AG04450 (cell line): ENCODE measurements around the gene TXNRD2. TPM values are rescaled to one million over a fixed set of nuclear protein-coding genes. Genes with fewer than 3 reads are reported as not detected.
A peak's percentile ranks its signal among the peaks of the same experiment; 100 is the strongest.

Experiments used
- CTCF ChIA-PET: fragments of 300-600, 350-600 bp; formaldehyde crosslinking; extraction: SDS; loops from one replicate; lab custom pipeline; 2022; ENCODE audit warnings: antibody characterized with exemption, inconsistent platforms; lab: Charles Lee
- POLR2A ChIA-PET: fragments of 350-600 bp; formaldehyde crosslinking; extraction: SDS; loops from one replicate; lab custom pipeline; 2021; ENCODE audit warnings: antibody characterized with exemption, inconsistent platforms; lab: Yijun Ruan, JAX
- DNase-seq: peaks from one replicate; pipeline ENCODE4 v3.0.0-alpha.2; 2011; ENCODE audit warnings: low read depth, low spot score
- H3K27ac ChIP-seq: one replicate; pipeline ENCODE4 v1.5.1; 2012; ENCODE audit warnings: low read depth, low read length, control low read depth
- H3K27me3 ChIP-seq: one replicate; pipeline ENCODE4 v1.6.0; 2012; ENCODE audit warnings: low read length; ENCODE audit not compliant: control insufficient read depth, insufficient read depth
- H3K4me3 ChIP-seq: 2 replicates; pipeline ENCODE4 v1.5.1; 2011; ENCODE audit warnings: mild to moderate bottlenecking, low read depth, low read length, control low read depth
- H3K9me3 ChIP-seq: 2 replicates; pipeline ENCODE4 v1.5.1; 2012; ENCODE audit warnings: low read length; ENCODE audit not compliant: control insufficient read depth, insufficient read depth
- polyA minus RNA-seq: library from RNA; depleted of rRNA, polyadenylated mRNA; stranded (reverse); fragments of >200 nt; gene quantifications from 2 replicates; pipeline ENCODE4 v1.2.3, GENCODE V29; 2011; rRNA and poly(A)+ RNA removed
- polyA plus RNA-seq: library from polyadenylated mRNA; depleted of rRNA; stranded (reverse); fragments of >200 nt; gene quantifications from 2 replicates; pipeline ENCODE4 v1.2.3, GENCODE V29; 2011; rRNA removed
- TF ChIP-seq, protein P1 (sequence below): IDR thresholded peaks from 2 replicates; pipeline ENCODE4 v1.5.1; 2011; ENCODE audit warnings: low read depth, low read length, control low read depth, inconsistent platforms

TXNRD2 gene
- polyA plus RNA-seq (13.3 and 15.8 TPM in 2 replicates), polyA minus RNA-seq (15.5 and 20.1 TPM in 2 replicates)

- CTCF ChIA-PET = interaction anchor here (0.6 kb wide), 1 partner anchor 17 kb away, joined by 3 read pairs; no protein-coding TSS in a partner anchor
- TF ChIP-seq, protein P1, sequence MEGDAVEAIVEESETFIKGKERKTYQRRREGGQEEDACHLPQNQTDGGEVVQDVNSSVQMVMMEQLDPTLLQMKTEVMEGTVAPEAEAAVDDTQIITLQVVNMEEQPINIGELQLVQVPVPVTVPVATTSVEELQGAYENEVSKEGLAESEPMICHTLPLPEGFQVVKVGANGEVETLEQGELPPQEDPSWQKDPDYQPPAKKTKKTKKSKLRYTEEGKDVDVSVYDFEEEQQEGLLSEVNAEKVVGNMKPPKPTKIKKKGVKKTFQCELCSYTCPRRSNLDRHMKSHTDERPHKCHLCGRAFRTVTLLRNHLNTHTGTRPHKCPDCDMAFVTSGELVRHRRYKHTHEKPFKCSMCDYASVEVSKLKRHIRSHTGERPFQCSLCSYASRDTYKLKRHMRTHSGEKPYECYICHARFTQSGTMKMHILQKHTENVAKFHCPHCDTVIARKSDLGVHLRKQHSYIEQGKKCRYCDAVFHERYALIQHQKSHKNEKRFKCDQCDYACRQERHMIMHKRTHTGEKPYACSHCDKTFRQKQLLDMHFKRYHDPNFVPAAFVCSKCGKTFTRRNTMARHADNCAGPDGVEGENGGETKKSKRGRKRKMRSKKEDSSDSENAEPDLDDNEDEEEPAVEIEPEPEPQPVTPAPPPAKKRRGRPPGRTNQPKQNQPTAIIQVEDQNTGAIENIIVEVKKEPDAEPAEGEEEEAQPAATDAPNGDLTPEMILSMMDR = no peak
- H3K4me3 ChIP-seq = peak within 1 kb of the TSS; percentile 82
- H3K27me3 ChIP-seq = no peaks in the 10 kb centered on the region
- DNase-seq = no peak
- H3K9me3 ChIP-seq = no peaks in the 10 kb centered on the region; the same call in 1 of the 2 replicates
- POLR2A ChIA-PET = interaction anchor here (0.7 to 0.9 kb wide), 2 partner anchors 12 to 211 kb away, joined by 3 to 5 read pairs; no protein-coding TSS in a partner anchor
- H3K27ac ChIP-seq = peak within 1 kb of the TSS; percentile 99
Observed at GRCh38 chr22:19941365-19942082, at the start of gene TXNRD2, which contains the start of gene COMT. TSS of gene TXNRD2 (minus strand) at chr22:19941818. CDS start at chr22:19941803, 15 bp downstream. TSS of gene COMT (plus strand) at chr22:19941772. CDS start at chr22:19962527, 20,755 bp downstream.

DNA sequence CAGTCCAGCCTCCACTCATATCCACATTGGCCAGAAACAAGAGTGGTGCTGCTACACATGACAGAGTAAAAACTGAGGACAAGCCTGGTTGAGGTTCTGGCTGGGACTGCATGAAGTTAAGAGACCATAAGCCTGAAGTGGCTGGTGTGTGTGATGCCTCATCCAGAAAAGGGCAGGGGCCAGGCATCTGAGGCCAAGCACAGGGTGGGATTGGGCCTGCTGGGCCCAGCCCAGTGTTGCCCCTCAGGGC, 49.7 kb upstream of the TXNRD2 start:
- ChIA-PET POLR2A (no interaction called here), CTCF (interaction anchor here (0.6 kb wide), 1 partner anchor 29 kb away, joined by 3 read pairs; no protein-coding TSS in a partner anchor)
- no peaks in the 10 kb centered on the region; the same call in 1 of the 2 replicates for H3K9me3 ChIP-seq
- DNase-seq = no peak
- H3K4me3 ChIP-seq = no peak overlapping the region
- H3K27ac ChIP-seq = no peak overlapping the region
- H3K27me3 ChIP-seq = no peaks in the 10 kb centered on the region
- TF ChIP-seq, protein P1 = no peak

- DNase-seq = no peak
- ChIA-PET POLR2A (no interaction called here), CTCF (interaction anchor here (0.6 kb wide), 1 partner anchor 29 kb away, joined by 3 read pairs; no protein-coding TSS in a partner anchor)
- H3K27me3 ChIP-seq = no peaks in the 10 kb centered on the region
- TF ChIP-seq, protein P1 = no peak
- no peak overlapping the region for H3K27ac ChIP-seq
- H3K9me3 ChIP-seq = no peaks in the 10 kb centered on the region; the same call in 1 of the 2 replicates
- H3K4me3 ChIP-seq = no peak overlapping the region
Observed at GRCh38 chr22:19990609-19991394, 49.2 kb upstream of the TXNRD2 start.

- H3K4me3 ChIP-seq = no peak overlapping the region
- ChIA-PET CTCF (interaction anchor here (0.6 kb wide), 1 partner anchor 24 kb away, joined by 3 read pairs; no protein-coding TSS in a partner anchor), POLR2A (no interaction called here)
- no peak for DNase-seq
- H3K9me3 ChIP-seq = no peaks in the 10 kb centered on the region; the same call in 1 of the 2 replicates
- H3K27me3 ChIP-seq = no peaks in the 10 kb centered on the region
- no peak overlapping the region for H3K27ac ChIP-seq
- TF ChIP-seq, protein P1 = no peak
Observed at GRCh38 chr22:19990188-19990587, 48.6 kb upstream of the TXNRD2 start.
